ENCODE results near the gene NOA1. TPM values are rescaled to one million over a fixed set of nuclear protein-coding genes. Genes with fewer than 3 reads are reported as not detected.
"Not testable (repeated sequence)": the region's sequence is repeated elsewhere in the genome, so short reads cannot be mapped to it uniquely, and the experiment has no call there.

NOA1 gene
- polyA plus RNA-seq, 2 of the 4 experiments (the other 2 are of a cell fraction), result 11.3 to 15.0 TPM

GRCh38 chr4:56953680-56954520 lies 23.5 kb downstream of the NOA1 start:
- H3K9me3 ChIP-seq, result no peaks in the 10 kb centered on the region
- H3K4me2 ChIP-seq, result no peak overlapping the region
- no peak overlapping the region for H3K27ac ChIP-seq
- TF ChIP-seq NPAS2 (CRISPR knock-in tag; IDR thresholded peaks at IDR 0.05; ENCODE audit: borderline replicate concordance) (no peak), RARB (CRISPR knock-in tag; IDR thresholded peaks at IDR 0.05) (no peak), RCOR1 (IDR thresholded peaks at IDR 0.05; ENCODE audit: low read depth, low read length) (no peak), ZSCAN20 (CRISPR knock-in tag; IDR thresholded peaks at IDR 0.05) (no peak), TFCP2L1 (CRISPR knock-in tag; IDR thresholded peaks at IDR 0.05) (no peak)
- no peak overlapping the region for H3K4me3 ChIP-seq
- 58% methylated on average over 9 of the region's 9 CpGs for WGBS (ENCODE audit: missing lambda C conversion rate)
- ATAC-seq (no peak), DNase-seq (ENCODE audit: low read depth in 1 of 2, low spot score in 1 of 2) (no peak), FAIRE-seq (no peak)
- ChIA-PET CTCF (interaction anchor here (0.6 to 1.2 kb wide), 3 partner anchors 8 to 470 kb away, joined by 3 read pairs; no protein-coding TSS in a partner anchor), POLR2A (no interaction called here)
- no peaks in the 10 kb centered on the region for H3K4me1 ChIP-seq

GRCh38 chr4:56941403-56941802 lies 36.0 kb downstream of the NOA1 start:
- H3K4me3 ChIP-seq, result no peak overlapping the region
- peaks cover 7% of the 10 kb centered on the region; the same call in 1 of the 3 replicates for H3K4me1 ChIP-seq
- ChIA-PET CTCF (interaction anchor here (0.5 to 1.4 kb wide), 3 partner anchors 13 to 18 kb away, joined by 3 to 4 read pairs (median 3); no protein-coding TSS in a partner anchor), POLR2A (no interaction called here)
- 59% methylated on average over 3 of the region's 3 CpGs for WGBS (ENCODE audit: missing lambda C conversion rate)
- FAIRE-seq (no peak), ATAC-seq (no peak), DNase-seq (ENCODE audit: low read depth in 1 of 2, low spot score in 1 of 2) (no peak)
- no peak overlapping the region for H3K27ac ChIP-seq
- H3K4me2 ChIP-seq, result no peak overlapping the region
- H3K9me3 ChIP-seq, result no peaks in the 10 kb centered on the region
- no peak for TF ChIP-seq NFE2L2 (conservative IDR thresholded peaks at IDR 0.05; ENCODE audit: low read length)
- no peak for TF ChIP-seq RCOR1 (IDR thresholded peaks at IDR 0.05; ENCODE audit: low read depth, low read length)
- TF ChIP-seq EHMT2 (IDR thresholded peaks at IDR 0.05; ENCODE audit: low read depth), result no peak
- TF ChIP-seq ZSCAN20 (CRISPR knock-in tag; IDR thresholded peaks at IDR 0.05), result no peak
- no peak for TF ChIP-seq RNF2 (IDR thresholded peaks at IDR 0.05; ENCODE audit: borderline replicate concordance, low read depth)
- no peak for TF ChIP-seq EP300 (IDR thresholded peaks at IDR 0.05)
- TF ChIP-seq CBX8 (IDR thresholded peaks at IDR 0.05), result no peak

- Histone ChIP-seq H3K4me3 (no peak overlapping the region), H3K9me3 (no peaks in the 10 kb centered on the region), H3K4me2 (no peak overlapping the region), H3K4me1 (peaks cover 7% of the 10 kb centered on the region; the same call in 1 of the 3 replicates), H3K27ac (no peak overlapping the region)
- ChIA-PET POLR2A (no interaction called here), CTCF (interaction anchor here (1.0 to 1.4 kb wide), 2 partner anchors 15 to 19 kb away, joined by 3 to 4 read pairs; no protein-coding TSS in a partner anchor)
- no peak for DNase-seq (ENCODE audit: low read depth in 1 of 2, low spot score in 1 of 2)
- no peak for ATAC-seq
- no peak for FAIRE-seq
- TF ChIP-seq RCOR1 (IDR thresholded peaks at IDR 0.05; ENCODE audit: low read depth, low read length), result no peak
- TF ChIP-seq CEBPB (IDR thresholded peaks at IDR 0.05), result no peak
- TF ChIP-seq SMC3 (IDR thresholded peaks at IDR 0.05), result no peak
- no peak for TF ChIP-seq HMGXB4 (CRISPR knock-in tag; IDR thresholded peaks at IDR 0.05; ENCODE audit: borderline replicate concordance)
Observed at GRCh38 chr4:56940971-56941370, 36.4 kb downstream of the NOA1 start.

- DNase-seq (ENCODE audit: low read depth in 1 of 2, low spot score in 1 of 2) (no peak), FAIRE-seq (no peak), ATAC-seq (no peak)
- H3K27ac ChIP-seq, result no peak overlapping the region
- ChIA-PET CTCF (interaction anchor here (1.4 kb wide), 1 partner anchor 19 kb away, joined by 4 read pairs; no protein-coding TSS in a partner anchor), POLR2A (no interaction called here)
- TF ChIP-seq ATOH8 (CRISPR knock-in tag; IDR thresholded peaks at IDR 0.05; ENCODE audit: low read depth), result no peak
- no peak for TF ChIP-seq RAD21 (conservative IDR thresholded peaks at IDR 0.05 in 1 of 2, IDR thresholded peaks at IDR 0.05 in 1 of 2)
- no peaks in the 10 kb centered on the region for H3K9me3 ChIP-seq
- H3K4me3 ChIP-seq, result no peak overlapping the region
- peaks cover 7% of the 10 kb centered on the region; the same call in 1 of the 3 replicates for H3K4me1 ChIP-seq
- 91% methylated on average over 12 of the region's 12 CpGs for WGBS (ENCODE audit: missing lambda C conversion rate)
- H3K4me2 ChIP-seq, result no peak overlapping the region
Observed at GRCh38 chr4:56940403-56940802, 37.0 kb downstream of the NOA1 start.

GRCh38 chr4:56939826-56940225 lies 37.6 kb downstream of the NOA1 start:
- H3K4me1 ChIP-seq; CTCF ChIA-PET; H3K9me3 ChIP-seq; POLR2A ChIA-PET; H3K4me3 ChIP-seq; H3K4me2 ChIP-seq; H3K27ac ChIP-seq; DNase-seq (ENCODE audit: low read depth in 1 of 2, low spot score in 1 of 2); FAIRE-seq; ATAC-seq: not testable (repeated sequence)
- 96% methylated on average over 12 of the region's 14 CpGs for WGBS (ENCODE audit: missing lambda C conversion rate)
